Measurements from ENCODE around the gene MYO15B. TPM values are rescaled to one million over a fixed set of nuclear protein-coding genes. Genes with fewer than 3 reads are reported as not detected.

The MYO15B gene
- total and polyA plus RNA-seq, 2 donors (not counting 1 experiment from before 2014, with no cell fraction given), result 452 to 1,019 TPM

GRCh38 chr17:75645501-75645888, 57.9 kb downstream of the MYO15B start:
- peak overlapping the region; percentile 57 for H3K4me2 ChIP-seq (replicated peaks; ENCODE audit: low read depth, low read length, poor library complexity, severe bottlenecking)
- H3K36me3 ChIP-seq (replicated peaks in 1 of 2; ENCODE audit: control extremely low read depth in 1 of 2, control insufficient read depth in 1 of 2, extremely low read depth in 1 of 2, insufficient read depth in 2 of 2, low read length in 1 of 2), result peaks cover 2 to 35% of the 10 kb centered on the region in 2 experiments
- no peak overlapping the region for H3K9ac ChIP-seq (ENCODE audit: low read length)
- CTCF ChIA-PET, result interaction anchor here (0.8 to 6.8 kb wide), 5 partner anchors 13 to 105 kb away, joined by 3 to 78 read pairs (median 4); partner anchors contain the start of gene SMIM5
- Mint-ChIP-seq H3K27me3 (no peaks in the 10 kb centered on the region), H3K9me3 (ENCODE audit: insufficient read depth) (no peaks in the 10 kb centered on the region), H3K4me3 (no peak overlapping the region), H3K4me1 (peaks cover 13% of the 10 kb centered on the region), H3K27ac (no peak overlapping the region)
- H3K27ac ChIP-seq (ENCODE audit: low read length in 2 of 2), result peak overlapping the region; percentile 6 to 66
- no peak overlapping the region for H3K4me3 ChIP-seq (ENCODE audit: control extremely low read depth in 1 of 5, extremely low read depth in 1 of 5, insufficient read depth in 1 of 5, low read depth in 2 of 5, low read length in 4 of 5)
- ATAC-seq (ENCODE audit: low read depth) (no peak), DNase-seq (no peak)
- H3K4me1 ChIP-seq (ENCODE audit: control insufficient read depth in 2 of 2, insufficient read depth in 2 of 2, low read length in 2 of 2), result peaks cover 8 to 12% of the 10 kb centered on the region in 2 donors
- intact Hi-C loops (cut with micrococcal nuclease), result no loop called here
- TF ChIP-seq EZH2 (IDR thresholded peaks at IDR 0.05; ENCODE audit: borderline replicate concordance, insufficient read depth, low read depth, low read length, poor library complexity, severe bottlenecking) (no peak), CTCF (IDR thresholded peaks at IDR 0.05) (no peak)
- H3K27me3 ChIP-seq (replicated peaks in 1 of 4; ENCODE audit: control extremely low read depth in 1 of 4, control insufficient read depth in 3 of 4, insufficient read depth in 4 of 4, low read length in 3 of 4), result no peaks in the 10 kb centered on the region
- H2AFZ ChIP-seq (ENCODE audit: insufficient read depth, low read depth, low read length, poor library complexity, severe bottlenecking), result peak overlapping the region; percentile 47
- H3K79me2 ChIP-seq (ENCODE audit: control insufficient read depth, insufficient read depth, low read length), result no peaks in the 10 kb centered on the region
- H4K20me1 ChIP-seq (ENCODE audit: control insufficient read depth, insufficient read depth, low read length, poor library complexity, severe bottlenecking), result no peaks in the 10 kb centered on the region
- 64% methylated on average over 6 of the region's 7 CpGs for WGBS (ENCODE audit: insufficient coverage)
- POLR2A ChIA-PET, result interaction anchor here (0.5 kb wide), 1 partner anchor 23 kb away, joined by 3 read pairs; no protein-coding TSS in a partner anchor
- no peaks in the 10 kb centered on the region for H3K9me3 ChIP-seq (ENCODE audit: control extremely low read depth in 1 of 3, control insufficient read depth in 2 of 3, insufficient read depth in 1 of 3, low read length in 2 of 3)

DNA sequence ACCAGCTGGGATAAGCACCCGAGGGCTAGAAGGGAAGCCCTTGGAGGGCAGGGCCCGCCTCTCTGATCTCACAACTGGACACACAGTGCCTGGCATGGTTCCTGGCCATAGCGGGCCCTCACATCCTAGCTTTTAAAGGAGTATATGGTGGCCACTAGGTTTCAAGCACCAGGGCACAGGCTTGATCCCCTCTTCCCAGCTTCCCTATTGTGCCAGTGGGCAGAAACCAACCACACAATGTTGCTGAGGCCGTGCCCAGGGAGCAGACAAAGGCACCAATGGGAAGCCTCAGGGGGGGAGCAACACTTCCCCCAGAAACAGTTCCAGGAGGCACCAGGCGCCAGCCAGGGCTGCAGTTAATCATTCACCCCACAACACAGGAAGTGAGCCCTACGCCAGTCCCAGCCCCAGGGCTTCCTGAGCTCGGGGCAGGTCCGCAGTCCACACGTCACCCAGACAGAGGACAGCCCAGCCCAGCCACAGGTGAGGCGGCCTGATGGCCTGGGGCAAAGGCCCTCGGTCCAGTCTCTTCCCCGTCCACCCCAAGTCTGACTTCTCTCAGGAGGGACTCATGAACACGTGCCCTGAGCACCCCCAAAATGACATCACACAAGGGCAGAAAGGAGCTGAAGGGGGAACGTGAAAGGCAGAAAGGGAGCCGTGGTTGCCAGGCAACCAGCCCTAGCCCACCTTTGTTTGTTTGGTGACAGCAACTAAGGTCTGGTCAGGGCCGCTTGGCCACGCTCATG, 58.5 kb downstream of the MYO15B start:
- no peaks in the 10 kb centered on the region for H3K27me3 ChIP-seq (replicated peaks in 1 of 4; ENCODE audit: control extremely low read depth in 1 of 4, control insufficient read depth in 3 of 4, insufficient read depth in 4 of 4, low read length in 3 of 4)
- WGBS (ENCODE audit: insufficient coverage), result 42% methylated on average over 15 of the region's 17 CpGs
- peak overlapping the region; percentile 32 for H3K9ac ChIP-seq (ENCODE audit: low read length)
- ChIA-PET CTCF (interaction anchor here (0.8 to 6.8 kb wide), 6 partner anchors 9 to 104 kb away, joined by 3 to 78 read pairs (median 4); partner anchors contain the start of gene SMIM5), POLR2A (interaction anchor here (0.5 kb wide), 1 partner anchor 22 kb away, joined by 3 read pairs; no protein-coding TSS in a partner anchor)
- DNase-seq (peak; percentile 59), ATAC-seq (ENCODE audit: low read depth) (peak; percentile 64)
- Mint-ChIP-seq H3K27ac (peak overlapping the region; percentile 70), H3K9me3 (ENCODE audit: insufficient read depth) (no peaks in the 10 kb centered on the region), H3K27me3 (no peaks in the 10 kb centered on the region), H3K4me3 (peak overlapping the region; percentile 49), H3K4me1 (peaks cover 13% of the 10 kb centered on the region)
- no peak overlapping the region for H3K4me3 ChIP-seq (ENCODE audit: control extremely low read depth in 1 of 5, extremely low read depth in 1 of 5, insufficient read depth in 1 of 5, low read depth in 2 of 5, low read length in 4 of 5)
- no peaks in the 10 kb centered on the region for H3K9me3 ChIP-seq (ENCODE audit: control extremely low read depth in 1 of 3, control insufficient read depth in 2 of 3, insufficient read depth in 1 of 3, low read length in 2 of 3)
- TF ChIP-seq CTCF (IDR thresholded peaks at IDR 0.05), result no peak
- TF ChIP-seq EZH2 (IDR thresholded peaks at IDR 0.05; ENCODE audit: borderline replicate concordance, insufficient read depth, low read depth, low read length, poor library complexity, severe bottlenecking), result no peak
- H2AFZ ChIP-seq (ENCODE audit: insufficient read depth, low read depth, low read length, poor library complexity, severe bottlenecking), result peak overlapping the region; percentile 47
- H3K36me3 ChIP-seq (replicated peaks in 1 of 2; ENCODE audit: control extremely low read depth in 1 of 2, control insufficient read depth in 1 of 2, extremely low read depth in 1 of 2, insufficient read depth in 2 of 2, low read length in 1 of 2), result peaks cover 2 to 41% of the 10 kb centered on the region in 2 experiments
- no peaks in the 10 kb centered on the region for H3K79me2 ChIP-seq (ENCODE audit: control insufficient read depth, insufficient read depth, low read length)
- peaks cover 8 to 12% of the 10 kb centered on the region in 2 donors for H3K4me1 ChIP-seq (ENCODE audit: control insufficient read depth in 2 of 2, insufficient read depth in 2 of 2, low read length in 2 of 2)
- intact Hi-C loops (cut with micrococcal nuclease), result no loop called here
- H4K20me1 ChIP-seq (ENCODE audit: control insufficient read depth, insufficient read depth, low read length, poor library complexity, severe bottlenecking), result no peaks in the 10 kb centered on the region
- H3K27ac ChIP-seq (ENCODE audit: low read length in 2 of 2), result peak overlapping the region; percentile 18 to 66
- peak overlapping the region; percentile 57 for H3K4me2 ChIP-seq (replicated peaks; ENCODE audit: low read depth, low read length, poor library complexity, severe bottlenecking)
